ENCODE results near the gene SCAF1. TPM values are rescaled to one million over a fixed set of nuclear protein-coding genes. Genes with fewer than 3 reads are reported as not detected.

SCAF1 gene
- total and polyA plus RNA-seq, 10 of the 15 experiments (the other 5 are each of a cell fraction or from before 2014, with no cell fraction given) = 0.18 to 77.0 (median 5.3) TPM

GRCh38 chr19:49637821-49638738 lies 3.9 kb upstream of the SCAF1 start:
- ATAC-seq (no peak), FAIRE-seq (no peak), DNase-seq (ENCODE audit: low read depth, low spot score) (no peak)
- Histone ChIP-seq H3K27ac (ENCODE audit: control insufficient read depth, insufficient read depth) (no peak overlapping the region), H3K27me3 (replicated peaks in 1 of 2; ENCODE audit: control insufficient read depth in 2 of 2, insufficient read depth in 2 of 2, low read length in 1 of 2) (no peaks in the 10 kb centered on the region), H3K36me3 (ENCODE audit: control insufficient read depth in 2 of 2, insufficient read depth in 2 of 2, low read length in 1 of 2) (no peaks in the 10 kb centered on the region), H3K9ac (ENCODE audit: control insufficient read depth, insufficient read depth, low read length) (no peak overlapping the region), H3K79me2 (ENCODE audit: control insufficient read depth, insufficient read depth, low read length) (peaks cover 18% of the 10 kb centered on the region), H4K20me1 (ENCODE audit: control insufficient read depth, insufficient read depth) (no peaks in the 10 kb centered on the region), H3K4me3 (no peak overlapping the region), H3K9me3 (replicated peaks; ENCODE audit: control insufficient read depth, insufficient read depth, low read length) (no peaks in the 10 kb centered on the region), H2AFZ (ENCODE audit: control insufficient read depth, low read depth, low read length) (no peak overlapping the region), H3K4me1 (ENCODE audit: control insufficient read depth, insufficient read depth, low read length) (peaks cover 9% of the 10 kb centered on the region), H3K4me2 (ENCODE audit: control insufficient read depth, insufficient read depth) (no peak overlapping the region)
- ChIA-PET CTCF (interaction anchor here (0.6 kb wide), 2 partner anchors 51 to 127 kb away, joined by 3 read pairs; no protein-coding TSS in a partner anchor), RAD21 (ENCODE audit: unreplicated experiment) (interaction anchor here (0.7 kb wide), 1 partner anchor 255 kb away, joined by 3 read pairs; no protein-coding TSS in a partner anchor), SMC1A (ENCODE audit: uncharacterized antibody, unreplicated experiment) (interaction anchor here (1.4 kb wide), 1 partner anchor 41 kb away, joined by 3 read pairs; no protein-coding TSS in a partner anchor), POLR2A (interaction anchor here (0.7 kb wide), 1 partner anchor 19 kb away, joined by 6 read pairs; no protein-coding TSS in a partner anchor)
- in situ Hi-C loops (cut with MboI) (no loop called here), intact Hi-C loops (cut with micrococcal nuclease; ENCODE audit: unreplicated experiment) (no loop called here)
- no TSS peak for BruUV-seq (replicated peaks)
- TF ChIP-seq ZBTB4 (CRISPR knock-in tag; IDR thresholded peaks at IDR 0.05) (no peak), BACH1 (IDR thresholded peaks at IDR 0.05; ENCODE audit: borderline replicate concordance) (no peak), SREBF2 (IDR thresholded peaks at IDR 0.05; ENCODE audit: low read length) (no peak), EP300 (IDR thresholded peaks at IDR 0.05; ENCODE audit: borderline replicate concordance in 1 of 2, control insufficient read depth in 1 of 2, low read depth in 2 of 2, low read length in 2 of 2) (no peak), BCLAF1 (IDR thresholded peaks at IDR 0.05) (no peak), RB1 (IDR thresholded peaks at IDR 0.05; ENCODE audit: borderline replicate concordance) (no peak), DPF2 (IDR thresholded peaks at IDR 0.05) (no peak), WRNIP1 (IDR thresholded peaks at IDR 0.05; ENCODE audit: borderline replicate concordance, low read depth, low read length) (no peak), ZBTB33 (IDR thresholded peaks at IDR 0.05) (no peak), STAT3 (IDR thresholded peaks at IDR 0.05; ENCODE audit: low read depth, low read length) (no peak)
- WGBS (ENCODE audit: insufficient coverage, insufficient replicate concordance, low lambda C conversion rate, missing lambda C conversion rate) = 21% methylated on average over 17 of the region's 19 CpGs
